Measurements from ENCODE around the gene LRIG1.

DNA sequence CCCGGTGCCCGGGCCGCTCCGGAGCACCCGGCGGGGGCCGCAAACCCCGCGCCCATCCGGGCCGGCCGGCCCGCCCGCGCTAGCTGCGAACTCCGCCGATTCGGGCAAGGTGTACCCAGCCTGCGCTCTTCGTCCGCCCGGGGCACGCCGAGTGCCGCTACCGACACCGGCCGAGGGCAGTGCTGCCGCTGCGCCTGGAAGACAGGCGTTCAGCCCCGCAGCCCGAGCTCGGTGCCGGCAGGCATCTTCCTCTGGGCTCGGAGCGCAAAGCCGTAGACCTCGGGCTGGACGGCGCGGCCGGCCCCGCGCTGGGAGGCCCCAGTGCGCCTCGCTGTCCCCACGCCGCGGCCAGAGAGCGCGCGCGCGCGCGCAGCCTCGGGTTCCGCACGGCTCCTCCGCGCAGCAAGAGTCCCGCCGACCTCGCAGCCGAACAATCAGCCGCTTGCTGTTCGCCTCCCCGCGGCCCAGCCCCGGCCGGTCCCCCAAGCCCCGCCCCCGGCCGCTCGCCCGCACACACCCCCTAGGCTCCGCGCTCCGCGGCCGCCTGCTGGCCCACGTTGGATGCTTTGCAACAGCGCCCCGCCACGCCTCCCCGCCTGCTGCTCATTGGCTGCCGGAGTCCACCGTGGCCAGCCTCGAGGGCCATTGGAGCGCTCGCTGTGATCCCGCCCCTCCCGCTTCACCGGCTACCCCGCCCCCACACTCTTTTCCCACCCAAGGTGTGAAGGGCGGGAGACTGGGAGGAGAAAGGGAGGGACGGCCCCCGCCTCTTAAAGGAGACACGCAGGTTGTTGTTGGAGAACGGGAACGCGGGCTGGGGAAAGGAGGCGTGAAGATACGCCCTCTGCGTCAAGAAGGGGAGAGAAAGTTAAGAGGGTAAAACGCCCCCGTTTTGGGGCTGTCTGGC, at the start of gene LRIG1:
- TF ChIP-seq, protein P1, sequence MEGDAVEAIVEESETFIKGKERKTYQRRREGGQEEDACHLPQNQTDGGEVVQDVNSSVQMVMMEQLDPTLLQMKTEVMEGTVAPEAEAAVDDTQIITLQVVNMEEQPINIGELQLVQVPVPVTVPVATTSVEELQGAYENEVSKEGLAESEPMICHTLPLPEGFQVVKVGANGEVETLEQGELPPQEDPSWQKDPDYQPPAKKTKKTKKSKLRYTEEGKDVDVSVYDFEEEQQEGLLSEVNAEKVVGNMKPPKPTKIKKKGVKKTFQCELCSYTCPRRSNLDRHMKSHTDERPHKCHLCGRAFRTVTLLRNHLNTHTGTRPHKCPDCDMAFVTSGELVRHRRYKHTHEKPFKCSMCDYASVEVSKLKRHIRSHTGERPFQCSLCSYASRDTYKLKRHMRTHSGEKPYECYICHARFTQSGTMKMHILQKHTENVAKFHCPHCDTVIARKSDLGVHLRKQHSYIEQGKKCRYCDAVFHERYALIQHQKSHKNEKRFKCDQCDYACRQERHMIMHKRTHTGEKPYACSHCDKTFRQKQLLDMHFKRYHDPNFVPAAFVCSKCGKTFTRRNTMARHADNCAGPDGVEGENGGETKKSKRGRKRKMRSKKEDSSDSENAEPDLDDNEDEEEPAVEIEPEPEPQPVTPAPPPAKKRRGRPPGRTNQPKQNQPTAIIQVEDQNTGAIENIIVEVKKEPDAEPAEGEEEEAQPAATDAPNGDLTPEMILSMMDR (IDR thresholded peaks at IDR 0.05): peak; percentile 22 to 62 (median 51)
- peak in 3 of 4 donors; percentile 35 to 86 (median 75) for TF ChIP-seq POLR2A (IDR thresholded peaks at IDR 0.05)

Data from upper lobe of left lung (tissue), 4 donors.